Adrenal gland (tissue), 12 donors: Measurements from ENCODE around the gene GATD1. TPM values are rescaled to one million over a fixed set of nuclear protein-coding genes. Genes with fewer than 3 reads are reported as not detected.

Source experiments
- DNase-seq, 7 donors: peaks; one replicate each; pipeline ENCODE4 v3.0.0-alpha.2; 2019 to 2020
- H3K27ac ChIP-seq, 5 donors: fragments of 200-600 bp; sonication (generic) in 4 of 5; 1 replicate in 3 of 5; 2 replicates in 2 of 5; pipeline versions ENCODE4 v1.5.1 to v1.8.0; 2016 to 2020; ENCODE audit warnings: mild to moderate bottlenecking in 1 of 5
- H3K27me3 ChIP-seq: fragments of 200-600 bp; 2 replicates; pipeline ENCODE4 v1.8.0; 2021
- H3K36me3 ChIP-seq, 2 donors: fragments of 200-600 bp; replicated peaks in 1 of 2; 1 replicate in 1 of 2; 2 replicates in 1 of 2; pipeline versions ENCODE4 v1.5.1 to v1.8.0; 2018 to 2022
- H3K4me1 ChIP-seq, 2 donors: fragments of 200-600 bp; replicated peaks in 1 of 2; 1 replicate in 1 of 2; 2 replicates in 1 of 2; pipeline versions ENCODE4 v1.5.1 to v1.8.0; 2018 to 2021
- H3K4me3 ChIP-seq, 4 donors: fragments of 200-600 bp; sonication (generic) in 3 of 4; one replicate each; pipeline ENCODE4 v1.5.1; 2016 to 2018
- H3K9me3 ChIP-seq, 3 donors: fragments of 200-600 bp; sonication (generic) in 1 of 3; replicated peaks in 1 of 3; 1 replicate in 2 of 3; 2 replicates in 1 of 3; pipeline versions ENCODE4 v1.5.1 to v1.8.0; 2016 to 2021
- POLR2A ChIP-seq, 2 donors: fragments of 450-650 bp; IDR thresholded peaks; one replicate each; pipeline ENCODE4 v1.6.1; 2017; ENCODE audit warnings: antibody characterized with exemption in 2 of 2, mild to moderate bottlenecking in 2 of 2, moderate library complexity in 1 of 2
- WGBS, 4 donors: extraction: QIAGEN DNeasy Blood & Tissue Kit in 2 of 4; methylation state at CpG; one replicate each; pipeline versions ENCODE4 v1.1.5 to v1.1.7; 2013 to 2017; 5-methylcytosine and 5-hydroxymethylcytosine counted together
- intact Hi-C, 2 donors: fragments of 100-400 bp; cut with DNase I; formaldehyde crosslinking; loops; one replicate each; pipeline versions ENCODE4 v1.14.1 to v1.15.0; 2022 to 2023
- polyA plus RNA-seq, 3 donors: library from polyadenylated mRNA; stranded (reverse); fragments of 200-250 nt in 2 of 3; fragments of 350-450 nt in 1 of 3; fragmentation: Illumina TruSeq in 1 of 3; extraction: RNeasy Lipid Tissue Mini Kit (QIAGEN cat#74804) in 1 of 3; gene quantifications; one replicate each; pipeline ENCODE4 v1.2.3, GENCODE V29; 2013 to 2014
- total RNA-seq, 9 donors: library from RNA; depleted of rRNA in 4 of 9; stranded (reverse); fragments of >200 nt in 4 of 9; fragments of 120-200 nt in 1 of 9; fragmentation: NEBNext Ultra II Directional in 1 of 9; extraction: Animal tissue kit (Norgen Biotek cat#: 25700) in 1 of 9; gene quantifications; one replicate each; pipeline versions ENCODE4 v1.1.0 to v1.2.4, GENCODE V29; 2013 to 2023
- TF ChIP-seq, protein P1 (sequence below), 6 experiments: fragments of 450-650 bp in 4 of 6; fragments of 200-600 bp in 2 of 6; sonication (generic) in 1 of 6; IDR thresholded peaks; 1 replicate in 5 of 6; 2 replicates in 1 of 6; pipeline versions ENCODE4 v1.5.1 to v1.8.0; 2016 to 2021; ENCODE audit warnings: antibody characterized with exemption in 6 of 6, mild to moderate bottlenecking in 2 of 6, moderate library complexity in 1 of 6
- donor health status: healthy with polysubstance abuse.
- donor health status: Bipolar disorder and iron deficiency.
- donor health status: DM: yes; HTN: yes; CAD: no.
- donor health status: DM: no; HTN: no; CAD: no.
- donor health status: DM: no; HTN: no; CAD: no.
- donor health status: DM: yes; HTN: yes; CAD: no.

GATD1 gene
- total and polyA plus RNA-seq, 12 donors, result 20.3 to 176 (median 80.5) TPM

DNA sequence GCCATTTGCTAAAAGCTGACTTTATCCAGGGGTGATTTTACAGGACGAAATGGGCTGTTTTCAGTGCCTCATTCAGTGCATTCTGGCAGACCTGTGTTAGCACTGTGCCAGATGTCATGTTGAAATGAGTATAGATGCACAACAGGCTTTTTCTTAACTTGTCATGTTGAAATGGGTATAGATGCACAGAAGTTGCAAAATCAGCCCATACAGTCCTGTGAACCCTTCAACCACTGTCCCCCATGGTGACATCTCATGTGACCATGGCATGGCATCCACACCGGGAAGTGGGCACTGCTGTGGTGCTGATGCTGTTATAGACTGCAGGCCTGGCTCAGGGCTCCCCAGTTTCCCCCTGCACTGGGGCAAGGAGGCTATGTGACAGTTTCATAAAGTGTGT is 27.6 kb downstream of the GATD1 start:
- intact Hi-C loops, result no loop called here
- no peak for DNase-seq
- H3K27ac ChIP-seq, result no peak overlapping the region
- no peaks in the 10 kb centered on the region for H3K36me3 ChIP-seq
- H3K4me1 ChIP-seq, result peaks cover 20 to 25% of the 10 kb centered on the region in 2 donors
- WGBS, 4 donors, result 57 to 76% (median 64%) methylated on average over 2 of the region's 2 CpGs
- no peaks in the 10 kb centered on the region for H3K9me3 ChIP-seq
- TF ChIP-seq, protein P1, sequence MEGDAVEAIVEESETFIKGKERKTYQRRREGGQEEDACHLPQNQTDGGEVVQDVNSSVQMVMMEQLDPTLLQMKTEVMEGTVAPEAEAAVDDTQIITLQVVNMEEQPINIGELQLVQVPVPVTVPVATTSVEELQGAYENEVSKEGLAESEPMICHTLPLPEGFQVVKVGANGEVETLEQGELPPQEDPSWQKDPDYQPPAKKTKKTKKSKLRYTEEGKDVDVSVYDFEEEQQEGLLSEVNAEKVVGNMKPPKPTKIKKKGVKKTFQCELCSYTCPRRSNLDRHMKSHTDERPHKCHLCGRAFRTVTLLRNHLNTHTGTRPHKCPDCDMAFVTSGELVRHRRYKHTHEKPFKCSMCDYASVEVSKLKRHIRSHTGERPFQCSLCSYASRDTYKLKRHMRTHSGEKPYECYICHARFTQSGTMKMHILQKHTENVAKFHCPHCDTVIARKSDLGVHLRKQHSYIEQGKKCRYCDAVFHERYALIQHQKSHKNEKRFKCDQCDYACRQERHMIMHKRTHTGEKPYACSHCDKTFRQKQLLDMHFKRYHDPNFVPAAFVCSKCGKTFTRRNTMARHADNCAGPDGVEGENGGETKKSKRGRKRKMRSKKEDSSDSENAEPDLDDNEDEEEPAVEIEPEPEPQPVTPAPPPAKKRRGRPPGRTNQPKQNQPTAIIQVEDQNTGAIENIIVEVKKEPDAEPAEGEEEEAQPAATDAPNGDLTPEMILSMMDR (IDR thresholded peaks at IDR 0.05), result no peak
- no peak for TF ChIP-seq POLR2A (IDR thresholded peaks at IDR 0.05)
- H3K4me3 ChIP-seq, result no peak overlapping the region
- no peaks in the 10 kb centered on the region for H3K27me3 ChIP-seq

DNA sequence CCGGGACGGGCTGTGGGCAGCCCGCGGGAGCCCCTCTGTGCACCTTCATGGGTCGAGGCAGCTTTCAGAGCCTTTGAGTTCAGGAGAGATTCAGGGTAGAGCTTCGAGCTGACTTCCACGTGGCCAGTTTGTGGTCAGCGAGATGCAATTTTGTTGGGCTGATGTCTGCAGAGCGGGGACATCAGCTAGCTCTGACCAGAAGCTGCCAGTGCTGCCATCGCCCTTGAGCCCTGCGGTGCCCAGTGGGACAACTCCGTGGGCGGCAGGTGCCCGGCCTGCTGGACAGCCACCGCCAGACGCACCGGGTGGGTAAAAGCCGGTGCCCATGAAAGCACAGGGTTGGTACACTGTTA is 29.3 kb downstream of the GATD1 start:
- Histone ChIP-seq H3K4me1 (peaks cover 20 to 25% of the 10 kb centered on the region in 2 donors), H3K27ac (peak overlapping the region in 2 of 5 donors; percentile 79 to 87), H3K36me3 (no peaks in the 10 kb centered on the region), H3K4me3 (peak overlapping the region; percentile 35 to 90 (median 72)), H3K27me3 (no peaks in the 10 kb centered on the region), H3K9me3 (no peaks in the 10 kb centered on the region)
- DNase-seq, result peak in 2 of 7 donors; percentile 22 to 37
- TF ChIP-seq, protein P1 (IDR thresholded peaks at IDR 0.05), result no peak
- TF ChIP-seq POLR2A (IDR thresholded peaks at IDR 0.05), result no peak
- WGBS, 4 donors, result 13 to 45% (median 21%) methylated on average over 6 to 18 of the region's 18 CpGs
- intact Hi-C loops, result no loop called here

DNA sequence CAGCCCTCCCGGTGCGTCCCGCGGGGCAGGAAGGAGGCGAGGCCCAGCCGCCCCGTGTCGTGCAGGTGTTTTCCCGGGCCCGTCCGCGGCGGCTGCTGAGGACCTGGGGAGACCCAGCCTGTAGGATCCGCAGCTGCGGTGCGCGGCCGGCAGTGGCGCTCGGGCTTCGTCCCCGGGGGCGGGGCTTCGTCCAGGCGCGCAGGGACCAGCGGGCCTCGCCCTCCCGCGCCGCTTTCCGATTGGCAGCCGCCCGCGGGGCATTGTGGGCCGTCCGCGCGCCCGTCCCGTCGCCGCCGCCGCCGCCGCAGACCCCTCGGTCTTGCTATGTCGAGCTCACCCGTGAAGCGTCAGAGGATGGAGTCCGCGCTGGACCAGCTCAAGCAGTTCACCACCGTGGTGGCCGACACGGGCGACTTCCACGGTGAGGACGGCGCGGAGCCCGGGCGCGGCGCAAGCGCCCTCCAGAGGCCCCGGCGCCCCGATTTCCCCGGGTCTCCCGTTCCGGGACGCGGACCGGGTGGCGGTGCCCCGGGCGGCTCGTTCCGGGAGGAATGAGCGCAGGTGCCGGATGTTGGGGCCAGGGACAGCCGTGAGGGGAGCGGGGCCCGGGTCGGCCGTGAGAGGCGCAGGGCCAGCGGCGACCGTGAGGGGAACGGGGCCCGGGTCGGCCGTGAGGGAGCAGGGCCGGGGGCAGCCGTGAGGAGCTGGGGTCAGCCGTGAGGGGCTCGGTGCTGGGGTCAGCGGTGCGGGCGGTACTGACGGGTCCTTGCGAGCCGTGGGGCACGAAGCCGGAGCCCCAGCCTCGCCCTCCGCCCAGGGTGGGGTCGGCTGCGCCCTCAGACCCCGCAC is 29.9 kb downstream of the GATD1 start, which contains the start of gene TALDO1:
Gene TALDO1, plus strand, starts transcription at position 307 of the 849 bp plus-strand sequence. Its CDS starts 18 bp downstream, at position 325.
- peak; percentile 36 to 73 for TF ChIP-seq POLR2A (IDR thresholded peaks at IDR 0.05)
- TF ChIP-seq, protein P1 (IDR thresholded peaks at IDR 0.05), result peak in 4 of 6 experiments; percentile 7 to 34 (median 18)
- Histone ChIP-seq H3K27me3 (no peaks in the 10 kb centered on the region), H3K36me3 (no peaks in the 10 kb centered on the region), H3K27ac (peak within 1 kb of the TSS in 4 of 5 donors; percentile 56 to 87 (median 76)), H3K9me3 (no peaks in the 10 kb centered on the region), H3K4me1 (peaks cover 20 to 25% of the 10 kb centered on the region in 2 donors), H3K4me3 (peak within 1 kb of the TSS; percentile 35 to 90 (median 72))
- intact Hi-C loops, result no loop called here
- DNase-seq, result peak; percentile 88 to 94 (median 91)
- 0 to 4% (median 1%) methylated on average over 5 to 112 of the region's 112 CpGs for whole genome bisulfite sequencing, 4 donors

DNA sequence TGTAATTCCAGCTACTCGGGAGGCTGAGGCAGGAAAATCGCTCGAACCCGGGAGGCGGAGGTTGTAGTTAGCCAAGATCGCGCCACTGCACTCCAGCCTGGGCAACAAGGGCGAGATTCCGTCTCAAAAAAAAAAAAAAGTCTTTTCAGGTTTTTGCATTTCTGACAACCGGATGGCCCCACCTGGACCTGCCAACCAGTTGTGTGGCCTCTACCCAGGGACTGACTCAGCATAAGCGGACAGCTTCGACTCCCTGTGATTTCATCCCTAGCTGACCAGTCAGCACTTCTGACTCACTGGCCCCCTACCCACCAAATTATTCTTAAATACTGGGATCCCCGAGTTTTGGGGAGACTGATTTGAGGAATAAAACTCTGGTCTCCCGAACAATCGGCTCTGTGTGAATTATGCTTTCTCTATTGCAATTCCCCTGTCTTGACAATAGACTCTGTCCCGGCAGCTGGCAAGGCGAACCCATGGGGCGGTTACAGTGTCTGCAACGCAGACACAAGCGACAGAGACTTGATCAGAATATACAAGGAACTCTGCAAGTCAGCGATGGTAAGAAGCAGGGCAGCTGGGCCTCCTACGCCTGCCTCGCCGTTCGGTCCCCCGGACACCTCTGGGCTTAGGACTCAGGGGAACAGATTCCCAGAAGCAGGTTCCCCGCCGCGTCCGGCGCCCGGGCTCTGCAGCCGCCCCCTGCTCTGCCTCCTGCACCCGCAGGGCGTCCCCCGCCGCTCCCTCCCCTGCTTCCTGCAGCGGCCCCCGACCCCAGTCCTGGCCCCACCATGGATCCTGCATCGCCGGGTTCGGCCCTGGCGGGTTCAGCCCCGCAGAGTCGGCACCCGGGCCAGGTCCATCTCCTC is 30.8 kb downstream of the GATD1 start:
- peak in 3 of 7 donors; percentile 29 to 47 (median 45) for DNase-seq
- no peaks in the 10 kb centered on the region for H3K9me3 ChIP-seq
- H3K27ac ChIP-seq, result peak overlapping the region in 4 of 5 donors; percentile 56 to 87 (median 76)
- peaks cover 20 to 25% of the 10 kb centered on the region in 2 donors for H3K4me1 ChIP-seq
- H3K4me3 ChIP-seq, result peak overlapping the region in 2 of 4 donors; percentile 35 to 84
- no peak for TF ChIP-seq POLR2A (IDR thresholded peaks at IDR 0.05)
- TF ChIP-seq, protein P1 (IDR thresholded peaks at IDR 0.05), result no peak
- WGBS, 4 donors, result 22 to 51% (median 36%) methylated on average over 19 to 46 of the region's 46 CpGs
- H3K27me3 ChIP-seq, result no peaks in the 10 kb centered on the region
- intact Hi-C loops, result no loop called here
- no peaks in the 10 kb centered on the region for H3K36me3 ChIP-seq
